ENCODE measurements around the gene KCTD8.

The KCTD8 gene

GRCh38 chr4:44160776-44161367 is 287.7 kb downstream of the KCTD8 start:
- DNase-seq: no peak

DNA sequence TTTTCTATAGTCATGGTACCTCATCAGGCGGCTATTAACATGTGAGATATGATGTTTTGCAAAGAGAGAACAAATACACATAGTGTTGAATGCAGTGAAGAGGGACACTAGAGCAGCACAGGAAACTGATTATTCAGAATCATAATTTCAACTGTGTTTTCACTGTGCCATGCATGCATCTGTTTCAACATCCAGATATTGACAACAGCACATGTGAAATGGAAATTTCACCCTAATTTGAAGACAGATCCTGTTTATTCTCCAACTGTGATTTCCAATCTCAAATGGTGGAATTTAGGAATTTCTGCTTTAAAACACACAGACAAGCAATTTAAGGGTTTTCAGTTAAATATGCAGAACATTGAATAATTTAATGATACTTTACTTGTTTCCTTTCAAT is 288.6 kb downstream of the KCTD8 start:
- no peak for DNase-seq

- no peak for DNase-seq
Measured at GRCh38 chr4:44157611-44158277, 290.9 kb downstream of the KCTD8 start.

DNA sequence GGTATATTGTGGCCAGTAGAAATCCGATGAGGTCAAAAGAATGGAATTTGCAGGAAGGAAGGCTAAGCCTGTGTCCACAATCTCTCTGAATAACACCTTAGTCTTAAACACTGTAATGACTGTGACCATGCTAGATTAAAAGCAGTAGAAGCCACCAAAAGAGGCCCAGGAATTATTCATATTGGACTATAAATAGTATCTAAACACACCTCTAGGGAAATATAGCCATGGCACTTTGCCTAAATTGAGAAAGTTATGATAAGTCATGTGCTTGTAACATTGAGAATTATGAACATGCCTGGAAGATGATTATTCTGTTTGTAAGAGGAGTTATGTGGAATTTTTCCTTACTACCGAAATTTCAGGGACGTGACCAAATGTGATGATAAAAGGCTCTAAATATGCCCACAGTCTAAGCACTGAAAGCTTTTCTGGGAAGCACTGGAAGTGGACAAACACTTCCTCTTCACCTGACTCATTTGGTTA is 298.5 kb downstream of the KCTD8 start:
- DNase-seq: no peak

- DNase-seq: no peak
Measured at GRCh38 chr4:44149282-44149681, 299.3 kb downstream of the KCTD8 start.

- no peak for DNase-seq
Measured at GRCh38 chr4:44147571-44148075, 301.0 kb downstream of the KCTD8 start.

GRCh38 chr4:44146516-44146915 is 302.1 kb downstream of the KCTD8 start:
- DNase-seq: no peak

DNA sequence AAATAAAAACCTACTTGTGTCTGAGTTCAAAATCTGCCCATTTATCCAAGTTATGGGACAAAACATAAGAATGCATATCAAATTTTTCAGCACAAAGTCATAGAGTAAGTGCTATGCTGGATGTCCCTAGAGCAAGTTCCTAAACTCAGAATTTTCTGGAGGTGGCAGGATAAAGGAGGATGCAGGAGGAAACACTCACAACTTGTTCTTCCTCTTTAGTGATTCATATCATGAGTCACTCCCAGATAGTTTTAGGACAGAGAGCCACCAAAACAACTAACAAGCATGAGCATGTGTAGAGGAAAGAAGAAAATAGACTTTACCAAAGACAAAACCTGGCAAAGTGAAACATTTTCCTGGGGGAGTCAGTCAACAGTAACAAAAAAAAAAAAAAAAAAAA is 302.7 kb downstream of the KCTD8 start:
- DNase-seq: no peak

GRCh38 chr4:44132526-44132925 is 316.1 kb downstream of the KCTD8 start:
- DNase-seq: no peak
